GM13977 (cell line): Measurements from ENCODE around the gene GRK7.
"Not testable (repeated sequence)": the region's sequence is repeated elsewhere in the genome, so short reads cannot be mapped to it uniquely, and the experiment has no call there.

Source experiments
- DNase-seq: peaks from one replicate; pipeline ENCODE4 v3.0.0; 2012; ENCODE audit warnings: low spot score
- CTCF ChIP-seq: IDR thresholded peaks from 2 replicates; pipeline ENCODE4 v1.5.1; 2012; ENCODE audit warnings: mild to moderate bottlenecking, control low read depth; ENCODE audit not compliant: insufficient read depth; ENCODE audit errors: extremely low read depth, missing control alignments
- in situ Hi-C: fragments of 300-500 bp; cut with MboI; formaldehyde crosslinking; loops from one replicate; pipeline ENCODE4 v1.12.0; 2022; ENCODE audit warnings: low sequenced_read_pairs, low pct_unique_long_range_greater_than_20kb, mixed read lengths, inconsistent platforms; ENCODE audit not compliant: unreplicated experiment

Gene GRK7

GRCh38 chr3:141746962-141747361, 16.2 kb upstream of the GRK7 start:
- in situ Hi-C loops = no loop called here
- TF ChIP-seq CTCF = no peak
- no peak for DNase-seq

DNA sequence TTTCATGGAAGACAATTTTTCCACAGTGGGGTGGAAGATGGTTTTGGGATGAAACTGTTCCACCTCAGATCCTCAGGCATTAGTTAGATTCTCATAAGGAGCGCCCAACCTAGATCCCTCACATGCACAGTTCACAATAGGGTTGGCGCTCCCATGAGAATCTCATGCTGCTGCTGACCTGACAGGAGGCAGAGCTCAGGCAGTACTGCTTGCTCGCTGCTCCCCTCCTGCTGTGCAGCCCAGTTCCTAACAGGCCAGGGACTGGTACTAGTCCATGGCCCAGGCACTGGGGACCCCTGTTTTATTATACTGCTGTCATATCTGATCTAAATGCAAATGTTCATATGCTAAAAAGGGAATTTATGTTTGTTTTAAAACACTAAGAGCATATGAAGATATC, 9.8 kb upstream of the GRK7 start:
- DNase-seq = no peak
- no peak for TF ChIP-seq CTCF
- in situ Hi-C loops = no loop called here

DNA sequence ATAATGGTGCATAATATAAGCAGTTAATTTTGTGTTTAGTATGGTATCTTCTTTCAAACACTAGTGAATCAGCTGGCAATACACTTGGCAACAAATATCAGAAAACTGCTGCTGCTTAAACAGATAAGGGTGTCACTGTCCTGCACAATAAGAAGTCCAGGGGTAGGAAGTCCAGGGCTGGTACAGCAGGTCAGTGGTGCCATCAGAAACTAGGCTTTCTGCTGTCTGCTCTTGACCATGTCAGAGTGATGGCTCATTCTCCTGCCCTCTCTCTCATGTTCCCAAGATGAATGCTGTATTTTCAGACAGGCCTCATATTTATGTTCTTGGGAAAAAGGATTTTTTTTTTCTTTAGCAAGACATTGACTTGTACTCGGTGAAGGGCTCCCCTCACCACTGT, 9.2 kb upstream of the GRK7 start:
- in situ Hi-C loops = no loop called here
- no peak for DNase-seq
- no peak for TF ChIP-seq CTCF

GRCh38 chr3:141762552-141762951, 656 bp upstream of the GRK7 start:
- DNase-seq, in situ Hi-C loops: not testable (repeated sequence)

DNA sequence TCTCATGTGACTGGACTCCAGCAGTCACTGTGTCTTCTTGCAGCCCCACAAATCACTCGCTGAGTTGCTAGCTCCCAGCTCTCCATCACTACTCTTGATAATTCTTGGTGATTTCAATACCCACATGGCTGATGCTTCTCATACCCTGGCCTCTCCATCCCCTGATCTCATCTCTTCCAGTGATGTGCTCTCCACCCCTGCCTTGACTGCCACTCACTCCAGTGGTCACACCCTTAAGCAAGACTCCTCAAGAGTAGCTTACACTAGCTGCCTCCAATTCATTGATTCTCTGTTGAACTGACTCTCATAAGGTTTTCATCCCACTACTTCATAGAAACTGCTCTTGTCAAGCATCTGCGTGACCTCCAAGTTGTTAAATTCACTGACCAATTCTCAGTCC, 837 bp downstream of the GRK7 start:
- no peak for TF ChIP-seq CTCF
- no peak for DNase-seq
- in situ Hi-C loops = no loop called here

GRCh38 chr3:141764465-141764864, 1.3 kb downstream of the GRK7 start:
- no peak for TF ChIP-seq CTCF
- in situ Hi-C loops = no loop called here
- DNase-seq = no peak

DNA sequence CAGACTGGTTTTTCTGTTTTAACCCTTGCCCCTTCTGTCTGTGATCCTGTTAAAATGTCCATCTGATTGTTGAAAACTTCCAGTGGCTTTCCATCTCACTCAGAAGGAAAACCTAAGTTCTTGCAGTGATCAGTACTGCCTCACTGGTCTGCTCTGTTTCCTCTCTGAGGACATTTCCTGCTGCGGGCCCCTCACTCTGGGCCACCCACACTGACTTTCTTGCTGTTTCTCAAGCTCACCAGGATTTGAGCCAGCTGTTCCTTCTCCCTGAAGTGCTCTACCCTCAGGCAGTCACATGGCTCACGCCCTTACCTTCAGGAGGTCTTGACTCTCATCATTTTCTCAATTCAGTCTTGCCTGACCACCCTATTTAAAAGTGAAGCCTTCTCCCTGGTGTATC, 1.8 kb downstream of the GRK7 start:
- TF ChIP-seq CTCF = no peak
- in situ Hi-C loops = no loop called here
- no peak for DNase-seq

- TF ChIP-seq CTCF = no peak
- in situ Hi-C loops = no loop called here
- DNase-seq = no peak
Observed at GRCh38 chr3:141767066-141767465, 3.9 kb downstream of the GRK7 start.
